IMR-90 (cell line): Measurements from ENCODE around the gene PIEZO1.

Experiments
- BHLHE40 ChIP-seq: fragments of 150-350 bp; IDR thresholded peaks from 2 replicates; pipeline ENCODE4 v1.6.1; 2016; ENCODE audit warnings: mild to moderate bottlenecking, low read depth, low read length
- CTCF ChIP-seq: conservative IDR thresholded peaks from 2 replicates; pipeline ENCODE4 v1.5.1; 2012; ENCODE audit warnings: mild to moderate bottlenecking, low read depth, low read length, improper control_type of control experiment
- FOS ChIP-seq: fragments of 150-350 bp; IDR thresholded peaks from 2 replicates; pipeline ENCODE4 v1.6.1; 2016; ENCODE audit warnings: low read depth, low read length
- MAZ ChIP-seq: IDR thresholded peaks from 2 replicates; pipeline ENCODE4 v1.6.1; 2012; ENCODE audit warnings: low read depth, mild to moderate bottlenecking, low read length, improper control_type of control experiment, moderate library complexity, borderline replicate concordance
- NFE2L2 ChIP-seq: fragments of 150-350 bp; IDR thresholded peaks from 2 replicates; pipeline ENCODE4 v1.6.1; 2016; ENCODE audit warnings: low read depth, mild to moderate bottlenecking, low read length
- POLR2A ChIP-seq: IDR thresholded peaks from 2 replicates; pipeline ENCODE4 v1.6.1; 2012; ENCODE audit warnings: mild to moderate bottlenecking, low read depth, low read length
- RAD21 ChIP-seq: IDR thresholded peaks from 2 replicates; pipeline ENCODE4 v1.6.1; 2012; ENCODE audit warnings: low read length, improper control_type of control experiment
- RCOR1 ChIP-seq: IDR thresholded peaks from 2 replicates; pipeline ENCODE4 v1.6.1; 2012; ENCODE audit warnings: mild to moderate bottlenecking, low read length, improper control_type of control experiment; ENCODE audit not compliant: insufficient replicate concordance
- RFX5 ChIP-seq: IDR thresholded peaks from 2 replicates; pipeline ENCODE4 v1.8.0; 2012; ENCODE audit warnings: low read depth, mild to moderate bottlenecking, low read length, moderate library complexity
- SMC3 ChIP-seq: fragments of 150-350 bp; IDR thresholded peaks from 2 replicates; pipeline ENCODE4 v1.6.1; 2016; ENCODE audit warnings: low read depth, mild to moderate bottlenecking, antibody characterized with exemption, low read length, moderate library complexity
- USF2 ChIP-seq: fragments of 150-350 bp; IDR thresholded peaks from 2 replicates; pipeline ENCODE4 v1.6.1; 2017; ENCODE audit warnings: mild to moderate bottlenecking, antibody characterized with exemption, low read length, low read depth

- TF ChIP-seq CTCF (no peak), NFE2L2 (no peak), USF2 (no peak), POLR2A (no peak), SMC3 (no peak), RCOR1 (no peak), RAD21 (no peak), FOS (no peak), BHLHE40 (no peak), RFX5 (no peak), MAZ (no peak)
These were observed 31.9 kb upstream of the PIEZO1 start for GRCh38 chr16:88816736-88817535.
